DOHH2 (cell line): Measurements from ENCODE around the gene ERCC8.

Experiments
- EZH2phosphoT487 ChIP-seq: fragments of 200-600 bp; sonication (generic); IDR thresholded peaks from 2 replicates; pipeline ENCODE4 v1.6.1; 2017; ENCODE audit warnings: borderline replicate concordance, mild to moderate bottlenecking, antibody characterized with exemption, low read length, moderate library complexity, mixed read lengths
- TF ChIP-seq, protein P1 (sequence below): fragments of 200-600 bp; sonication (generic); IDR thresholded peaks from one replicate; pipeline ENCODE4 v1.5.1; 2014; ENCODE audit warnings: antibody characterized with exemption, mild to moderate bottlenecking, low read depth, low read length; ENCODE audit not compliant: poor library complexity, severe bottlenecking

DNA sequence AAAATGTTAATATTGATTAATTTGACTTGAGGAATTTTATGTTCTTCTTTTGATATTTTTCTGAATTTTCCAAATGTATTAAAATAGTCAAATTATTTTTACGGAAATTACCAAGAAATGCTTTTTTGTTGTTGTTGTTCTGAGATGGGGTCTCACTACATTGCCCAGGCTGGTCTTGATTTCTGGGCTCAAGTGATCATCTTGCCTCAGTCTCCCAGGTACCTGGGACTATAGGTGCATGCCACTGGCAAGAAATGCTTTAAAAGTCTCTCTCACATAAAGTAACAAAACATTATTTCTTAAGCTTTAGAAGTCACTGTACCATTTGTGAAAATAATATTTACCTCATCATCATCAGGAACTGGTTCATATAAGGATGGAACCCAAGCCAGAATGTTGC lies 57.8 kb downstream of the ERCC8 start:
- TF ChIP-seq, protein P1, sequence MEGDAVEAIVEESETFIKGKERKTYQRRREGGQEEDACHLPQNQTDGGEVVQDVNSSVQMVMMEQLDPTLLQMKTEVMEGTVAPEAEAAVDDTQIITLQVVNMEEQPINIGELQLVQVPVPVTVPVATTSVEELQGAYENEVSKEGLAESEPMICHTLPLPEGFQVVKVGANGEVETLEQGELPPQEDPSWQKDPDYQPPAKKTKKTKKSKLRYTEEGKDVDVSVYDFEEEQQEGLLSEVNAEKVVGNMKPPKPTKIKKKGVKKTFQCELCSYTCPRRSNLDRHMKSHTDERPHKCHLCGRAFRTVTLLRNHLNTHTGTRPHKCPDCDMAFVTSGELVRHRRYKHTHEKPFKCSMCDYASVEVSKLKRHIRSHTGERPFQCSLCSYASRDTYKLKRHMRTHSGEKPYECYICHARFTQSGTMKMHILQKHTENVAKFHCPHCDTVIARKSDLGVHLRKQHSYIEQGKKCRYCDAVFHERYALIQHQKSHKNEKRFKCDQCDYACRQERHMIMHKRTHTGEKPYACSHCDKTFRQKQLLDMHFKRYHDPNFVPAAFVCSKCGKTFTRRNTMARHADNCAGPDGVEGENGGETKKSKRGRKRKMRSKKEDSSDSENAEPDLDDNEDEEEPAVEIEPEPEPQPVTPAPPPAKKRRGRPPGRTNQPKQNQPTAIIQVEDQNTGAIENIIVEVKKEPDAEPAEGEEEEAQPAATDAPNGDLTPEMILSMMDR = no peak
- TF ChIP-seq EZH2phosphoT487 = no peak
